Measurements from ENCODE around the gene CERK.

The CERK gene

GRCh38 chr22:46742576-46743221 is 4.6 kb upstream of the CERK start (continued):
- TF ChIP-seq ZBTB44 (tag by site-specific recombination; IDR thresholded peaks at IDR 0.05) (no peak), ZNF169 (tag by site-specific recombination; IDR thresholded peaks at IDR 0.05) (no peak), ZNF350 (tag by site-specific recombination; IDR thresholded peaks at IDR 0.05) (no peak), ZNF404 (tag by site-specific recombination; IDR thresholded peaks at IDR 0.05) (no peak), ZBTB10 (tag by site-specific recombination; IDR thresholded peaks at IDR 0.05) (0 out of 2 replicates have a peak, but pooled peaks have one; percentile 56), MZF1 (tag by site-specific recombination; IDR thresholded peaks at IDR 0.05; ENCODE audit: borderline replicate concordance) (no peak), REPIN1 (tag by site-specific recombination; IDR thresholded peaks at IDR 0.05; ENCODE audit: low read depth) (no peak), ZNF398 (tag by site-specific recombination; IDR thresholded peaks at IDR 0.05) (no peak), HOXA7 (CRISPR knock-in tag; IDR thresholded peaks at IDR 0.05; ENCODE audit: borderline replicate concordance) (no peak), ZNF530 (tag by site-specific recombination; IDR thresholded peaks at IDR 0.05; ENCODE audit: low read depth) (no peak), ZNF670 (tag by site-specific recombination; IDR thresholded peaks at IDR 0.05; ENCODE audit: low read depth) (no peak), ZBTB6 (tag by site-specific recombination; IDR thresholded peaks at IDR 0.05) (no peak), WT1 (tag by site-specific recombination; IDR thresholded peaks at IDR 0.05) (no peak), KLF1 (tag by site-specific recombination; IDR thresholded peaks at IDR 0.05) (peak; percentile 92), ZNF202 (tag by site-specific recombination; IDR thresholded peaks at IDR 0.05; ENCODE audit: borderline replicate concordance) (no peak), ZNF311 (tag by site-specific recombination; IDR thresholded peaks at IDR 0.05; ENCODE audit: borderline replicate concordance) (no peak), ZNF510 (tag by site-specific recombination; IDR thresholded peaks at IDR 0.05; ENCODE audit: insufficient replicate concordance) (no peak), ZNF654 (tag by site-specific recombination; IDR thresholded peaks at IDR 0.05; ENCODE audit: low read depth) (no peak), ZNF132 (tag by site-specific recombination; IDR thresholded peaks at IDR 0.05; ENCODE audit: borderline replicate concordance) (no peak), ZNF555 (tag by site-specific recombination; conservative IDR thresholded peaks at IDR 0.05) (no peak), ZFP3 (tag by site-specific recombination; IDR thresholded peaks at IDR 0.05; ENCODE audit: low read depth) (no peak), ZNF639 (tag by site-specific recombination; IDR thresholded peaks at IDR 0.05) (no peak), PRDM4 (tag by site-specific recombination; IDR thresholded peaks at IDR 0.05) (no peak), ZNF366 (tag by site-specific recombination; conservative IDR thresholded peaks at IDR 0.05) (no peak), ZXDB (tag by site-specific recombination; IDR thresholded peaks at IDR 0.05) (peak; percentile 25; the same call in 1 of the 2 replicates)

Measured in HEK293 (cell line).